Activated CD4-positive, alpha-beta T cell treated with anti-CD3 and anti-CD28 coated beads for 24 hours (primary cell): ENCODE results near the gene LPIN3.

Experiments used
- DNase-seq, 2 donors: peaks; one replicate each; pipeline ENCODE4 v3.0.0-alpha.2; 2020; ENCODE audit warnings: low read depth in 2 of 2

The LPIN3 gene

DNA sequence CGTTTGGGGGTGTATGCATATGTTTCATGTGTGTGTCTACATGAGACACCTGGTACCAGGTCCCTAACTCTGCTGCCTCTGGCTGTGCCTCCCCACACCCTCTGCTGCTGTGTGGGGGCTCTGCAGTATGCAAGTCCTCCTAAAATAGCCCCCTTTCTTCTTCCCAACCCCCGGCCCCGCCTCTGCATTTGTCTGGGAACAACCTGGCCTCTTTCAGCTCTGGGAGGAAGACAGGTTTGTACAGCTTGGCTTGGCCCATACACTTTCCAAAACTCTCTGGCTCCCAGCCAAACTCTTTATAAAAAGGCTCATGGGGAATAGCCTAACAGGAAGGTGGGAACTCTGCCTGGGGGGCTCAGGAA lies 53.1 kb downstream of the LPIN3 start:
- no peak for DNase-seq

GRCh38 chr20:41394081-41394480 lies 53.5 kb downstream of the LPIN3 start:
- DNase-seq, result no peak

GRCh38 chr20:41394931-41395666 lies 54.5 kb downstream of the LPIN3 start:
- no peak for DNase-seq

- no peak for DNase-seq
Measured at GRCh38 chr20:41395667-41396664, 55.3 kb downstream of the LPIN3 start.

- no peak for DNase-seq
Measured at GRCh38 chr20:41398408-41398807, 57.8 kb downstream of the LPIN3 start.

GRCh38 chr20:41403604-41404003 lies 63.0 kb downstream of the LPIN3 start:
- no peak for DNase-seq

GRCh38 chr20:41405436-41405835 lies 64.8 kb downstream of the LPIN3 start:
- DNase-seq, result no peak

DNA sequence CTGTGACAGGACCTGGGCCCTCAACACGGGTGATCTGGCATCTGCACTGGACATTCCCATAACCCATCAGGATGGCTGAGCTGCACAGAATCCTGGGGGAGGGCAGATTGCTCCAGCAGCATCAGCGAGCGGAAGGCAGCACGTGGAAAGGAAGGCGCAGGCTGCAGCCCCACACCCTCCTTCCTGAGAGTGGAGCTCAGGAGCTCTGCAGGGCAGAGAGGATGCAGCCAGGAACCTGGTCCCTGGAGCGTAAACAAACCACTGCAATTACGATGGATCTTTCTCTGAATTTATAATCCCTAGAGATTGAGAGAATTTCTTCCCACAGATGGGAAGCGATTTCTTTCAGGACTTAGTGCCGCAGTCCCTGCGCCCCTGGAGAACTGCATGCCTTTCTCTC lies 65.7 kb downstream of the LPIN3 start:
- no peak for DNase-seq

DNA sequence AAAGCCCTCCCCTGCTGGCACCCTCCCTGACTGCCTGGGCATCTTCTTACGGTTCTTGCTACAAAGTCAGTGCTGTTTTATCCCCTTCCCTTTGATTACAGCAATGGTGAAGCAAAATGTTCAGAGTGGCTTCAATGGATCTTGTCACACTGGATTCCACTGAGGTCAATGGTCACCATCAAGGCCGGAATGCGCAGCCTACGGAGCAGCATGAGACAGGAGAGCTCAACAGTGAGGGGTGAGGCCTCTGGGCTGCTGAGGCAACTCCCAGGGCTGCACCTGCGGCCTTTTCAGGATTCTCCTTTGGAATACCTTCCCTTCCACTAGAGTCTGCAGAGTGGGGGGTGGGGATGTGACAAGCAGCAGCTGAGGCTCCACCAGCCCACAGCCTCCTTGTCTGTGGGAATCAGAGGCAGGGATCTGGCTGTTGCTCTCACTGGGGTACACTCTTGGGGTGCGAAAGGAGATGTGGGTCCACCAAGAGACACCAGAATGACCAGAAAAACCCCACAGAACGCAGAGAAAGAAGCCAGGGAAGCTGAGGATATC lies 66.3 kb downstream of the LPIN3 start:
- no peak for DNase-seq

DNA sequence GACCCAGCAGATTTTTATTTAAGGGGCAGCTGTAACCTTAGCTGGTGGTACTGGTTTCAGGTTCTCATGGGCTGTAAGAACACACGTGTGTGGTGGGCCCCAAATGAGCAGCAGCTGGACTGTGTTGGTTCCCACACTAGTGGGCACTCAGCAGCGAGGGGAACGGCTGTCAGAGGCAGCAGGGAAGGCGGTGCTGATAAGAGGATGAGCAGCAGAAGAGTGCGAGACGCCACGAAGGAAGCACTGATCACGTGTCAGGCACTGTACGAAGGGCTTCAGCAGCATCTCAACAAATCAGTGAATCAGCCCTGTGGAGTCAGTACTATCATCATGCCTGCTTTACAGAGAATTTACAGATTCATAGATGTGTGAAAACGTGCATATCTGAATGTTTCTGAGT lies 67.0 kb downstream of the LPIN3 start:
- DNase-seq, result no peak

DNA sequence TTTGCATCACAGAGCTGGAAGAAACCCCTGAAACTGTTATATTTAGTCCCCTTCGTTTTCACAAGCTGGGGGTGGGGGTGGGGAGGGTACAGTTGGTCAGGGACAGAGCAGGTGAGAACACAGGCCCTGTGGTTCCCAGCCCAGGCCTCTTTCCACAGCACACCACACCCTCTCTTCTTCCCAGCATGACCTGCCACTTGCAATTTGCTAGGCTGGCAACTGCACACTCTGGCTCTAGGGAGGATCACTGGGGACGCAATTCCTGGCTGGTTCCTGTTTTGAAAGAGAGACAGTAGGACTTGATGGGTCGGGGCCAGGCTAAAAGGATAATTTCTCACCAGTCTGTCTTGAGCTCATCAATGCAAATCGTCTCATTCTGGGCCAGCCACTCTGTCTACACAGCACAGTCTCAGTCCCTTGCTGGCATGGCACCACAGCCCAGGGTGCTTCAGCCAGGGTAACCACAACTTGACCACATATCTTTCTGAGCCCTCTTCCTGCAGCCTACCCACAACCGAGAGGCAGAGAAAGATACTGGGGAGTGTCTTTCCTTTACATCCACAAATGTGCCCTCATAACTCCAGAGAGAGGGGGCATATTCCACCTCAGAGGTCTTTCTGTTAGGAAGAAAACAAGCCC lies 67.7 kb downstream of the LPIN3 start:
- DNase-seq, result no peak

- no peak for DNase-seq
Measured at GRCh38 chr20:41408986-41409385, 68.4 kb downstream of the LPIN3 start.
